Measurements from ENCODE around the gene POPDC2.

GRCh38 chr3:119628816-119629445 lies 31.5 kb downstream of the POPDC2 start:
- TF ChIP-seq CTCF (IDR thresholded peaks at IDR 0.05; ENCODE audit: insufficient read depth, low read depth, low read length), result no peak
- no peak for TF ChIP-seq EZH2 (IDR thresholded peaks at IDR 0.05; ENCODE audit: insufficient read depth, low read length)

Data from astrocyte (in vitro differentiated cells and primary cell).